Neural crest cell (in vitro differentiated cells): ENCODE data around the gene NTRK2. TPM values are rescaled to one million over a fixed set of nuclear protein-coding genes. Genes with fewer than 3 reads are reported as not detected.

ENCODE experiments used
- DNase-seq: peaks from one replicate; pipeline ENCODE4 v3.0.0; 2021; ENCODE audit warnings: low read depth, mixed read lengths, low spot score
- H3K27ac Mint-ChIP-seq: one replicate; pipeline ENCODE4 v1.8.0; 2021; ENCODE audit warnings: mild to moderate bottlenecking, mixed read lengths; ENCODE audit not compliant: unreplicated experiment
- H3K27me3 Mint-ChIP-seq: 2 replicates; pipeline ENCODE4 v1.8.0; 2021; ENCODE audit warnings: low read depth, mild to moderate bottlenecking, mixed read lengths
- H3K36me3 Mint-ChIP-seq: 2 replicates; pipeline ENCODE4 v1.8.0; 2021; ENCODE audit warnings: low read depth, mild to moderate bottlenecking, mixed read lengths
- H3K4me1 Mint-ChIP-seq: 2 replicates; pipeline ENCODE4 v1.8.0; 2021; ENCODE audit warnings: mixed read lengths
- H3K4me3 Mint-ChIP-seq: one replicate; pipeline ENCODE4 v1.8.0; 2021; ENCODE audit warnings: mild to moderate bottlenecking, mixed read lengths
- H3K9me3 Mint-ChIP-seq: 2 replicates; pipeline ENCODE4 v1.8.0; 2021; ENCODE audit warnings: mixed read lengths
- total RNA-seq: library from RNA; stranded (reverse); gene quantifications from 2 replicates; pipeline ENCODE4 v1.2.1, GENCODE V29; 2021
- TF ChIP-seq, protein P1 (sequence below): fragments of 200-600 bp; sonication (generic); conservative IDR thresholded peaks from 2 replicates; pipeline ENCODE4 v1.5.0; 2021; ENCODE audit warnings: antibody characterized with exemption, mild to moderate bottlenecking

NTRK2 gene
- total RNA-seq, 1 donor from 2014 or later, result 20.6 TPM

DNA sequence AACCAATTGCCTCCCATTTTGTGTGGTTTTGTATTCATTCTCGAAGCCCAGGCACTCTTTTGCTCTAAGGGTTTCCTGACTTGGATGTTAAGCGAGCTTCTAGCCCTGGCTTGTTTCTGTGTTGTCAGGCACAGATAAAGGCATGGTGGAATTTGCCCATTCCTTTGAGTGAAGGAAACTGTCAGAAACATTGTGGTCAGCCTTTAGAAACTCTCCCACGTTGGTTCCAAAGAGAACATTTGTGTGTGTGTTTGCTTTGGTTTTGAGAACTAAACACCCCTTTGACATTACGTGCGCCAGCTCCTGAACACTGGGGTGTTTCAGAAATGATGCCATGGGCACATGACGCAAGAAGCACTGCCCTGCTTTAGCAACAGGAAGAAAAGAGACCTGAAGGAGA, 320.9 kb downstream of the NTRK2 start:
- Mint-ChIP-seq H3K36me3 (no peaks in the 10 kb centered on the region), H3K27me3 (no peaks in the 10 kb centered on the region), H3K4me1 (peaks cover 46% of the 10 kb centered on the region), H3K4me3 (peak overlapping the region; percentile 47), H3K27ac (peak overlapping the region; percentile 91), H3K9me3 (no peaks in the 10 kb centered on the region)
- no peak for DNase-seq
- TF ChIP-seq, protein P1, sequence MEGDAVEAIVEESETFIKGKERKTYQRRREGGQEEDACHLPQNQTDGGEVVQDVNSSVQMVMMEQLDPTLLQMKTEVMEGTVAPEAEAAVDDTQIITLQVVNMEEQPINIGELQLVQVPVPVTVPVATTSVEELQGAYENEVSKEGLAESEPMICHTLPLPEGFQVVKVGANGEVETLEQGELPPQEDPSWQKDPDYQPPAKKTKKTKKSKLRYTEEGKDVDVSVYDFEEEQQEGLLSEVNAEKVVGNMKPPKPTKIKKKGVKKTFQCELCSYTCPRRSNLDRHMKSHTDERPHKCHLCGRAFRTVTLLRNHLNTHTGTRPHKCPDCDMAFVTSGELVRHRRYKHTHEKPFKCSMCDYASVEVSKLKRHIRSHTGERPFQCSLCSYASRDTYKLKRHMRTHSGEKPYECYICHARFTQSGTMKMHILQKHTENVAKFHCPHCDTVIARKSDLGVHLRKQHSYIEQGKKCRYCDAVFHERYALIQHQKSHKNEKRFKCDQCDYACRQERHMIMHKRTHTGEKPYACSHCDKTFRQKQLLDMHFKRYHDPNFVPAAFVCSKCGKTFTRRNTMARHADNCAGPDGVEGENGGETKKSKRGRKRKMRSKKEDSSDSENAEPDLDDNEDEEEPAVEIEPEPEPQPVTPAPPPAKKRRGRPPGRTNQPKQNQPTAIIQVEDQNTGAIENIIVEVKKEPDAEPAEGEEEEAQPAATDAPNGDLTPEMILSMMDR, result no peak

DNA sequence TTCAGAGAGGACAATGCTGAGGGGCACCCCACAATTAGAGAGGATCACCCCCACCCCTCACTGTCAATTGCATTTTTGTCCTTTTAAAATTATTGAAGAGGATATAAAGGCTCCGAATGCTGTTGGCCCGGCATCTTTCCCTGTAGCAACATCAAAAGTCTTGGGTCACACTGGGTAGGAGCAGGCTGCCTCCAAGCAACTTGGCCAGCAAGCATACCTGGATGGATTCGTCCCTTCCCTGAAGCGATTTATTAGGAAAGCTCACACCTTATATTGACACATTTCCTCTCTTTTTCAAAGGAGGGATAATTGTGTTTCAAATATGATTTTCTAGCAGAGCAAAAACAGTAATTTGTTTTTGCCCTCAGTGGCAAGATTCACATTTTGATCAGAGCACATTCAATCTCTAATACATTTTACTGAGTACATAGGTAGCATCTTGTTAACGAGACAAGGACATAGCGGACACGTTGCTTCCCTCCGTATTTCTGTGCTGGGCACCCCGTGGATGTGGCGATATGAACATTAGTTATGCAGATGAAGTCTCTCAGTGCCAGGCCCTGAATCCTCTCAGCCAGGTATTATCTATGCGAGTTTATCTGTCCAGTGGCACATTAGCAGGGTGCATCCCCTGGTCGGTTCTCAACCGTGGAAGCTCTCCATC, 321.5 kb downstream of the NTRK2 start:
- DNase-seq, result no peak
- Mint-ChIP-seq H3K4me3 (peak overlapping the region; percentile 47), H3K27ac (peak overlapping the region; percentile 91), H3K9me3 (no peaks in the 10 kb centered on the region), H3K27me3 (no peaks in the 10 kb centered on the region), H3K4me1 (peaks cover 41% of the 10 kb centered on the region), H3K36me3 (no peaks in the 10 kb centered on the region)
- TF ChIP-seq, protein P1, result no peak

DNA sequence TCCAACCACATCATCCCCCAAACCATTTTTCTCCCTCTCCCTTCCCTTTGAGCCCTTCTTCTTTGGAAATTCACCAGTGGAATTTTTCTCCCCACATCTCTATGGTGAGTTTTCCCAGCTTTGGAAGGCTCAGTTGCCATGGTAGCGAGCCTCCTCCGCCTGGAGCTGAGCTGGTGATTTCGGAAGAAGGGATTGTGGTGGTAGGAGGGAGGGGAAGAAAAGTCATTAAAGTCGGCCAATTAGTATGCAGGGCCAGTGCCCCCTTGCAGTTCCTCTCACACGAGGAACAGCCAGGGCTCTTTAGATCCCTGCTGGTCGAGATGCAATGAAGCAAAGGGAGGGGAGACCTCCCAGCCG, 322.0 kb downstream of the NTRK2 start:
- H3K4me1 Mint-ChIP-seq, result peaks cover 41% of the 10 kb centered on the region
- H3K27me3 Mint-ChIP-seq, result no peaks in the 10 kb centered on the region
- TF ChIP-seq, protein P1, result no peak
- no peaks in the 10 kb centered on the region for H3K9me3 Mint-ChIP-seq
- H3K4me3 Mint-ChIP-seq, result no peak overlapping the region
- peak overlapping the region; percentile 39 for H3K27ac Mint-ChIP-seq
- DNase-seq, result no peak
- no peaks in the 10 kb centered on the region for H3K36me3 Mint-ChIP-seq

DNA sequence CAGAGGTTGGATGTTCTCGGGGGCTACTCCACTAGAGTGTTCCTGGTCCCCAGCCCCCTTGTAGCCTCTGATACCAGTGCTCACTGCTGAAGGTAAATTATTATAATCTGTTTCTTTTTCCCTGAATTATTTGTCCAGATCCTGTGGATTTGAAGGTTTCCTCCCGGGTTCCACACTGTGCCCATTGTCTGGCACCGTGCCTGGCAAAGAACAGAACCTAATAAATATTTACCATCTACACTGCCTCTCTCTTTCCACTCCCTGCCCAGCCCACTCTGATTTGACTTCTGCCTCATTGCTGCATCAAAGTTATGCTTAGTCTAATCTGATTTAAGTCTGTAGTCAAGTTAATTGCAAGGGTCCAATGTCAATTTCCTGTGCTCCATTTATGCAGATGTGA, 322.9 kb downstream of the NTRK2 start:
- H3K4me3 Mint-ChIP-seq, result no peak overlapping the region
- no peaks in the 10 kb centered on the region for H3K9me3 Mint-ChIP-seq
- H3K27ac Mint-ChIP-seq, result no peak overlapping the region
- no peaks in the 10 kb centered on the region for H3K27me3 Mint-ChIP-seq
- TF ChIP-seq, protein P1, result no peak
- DNase-seq, result no peak
- peaks cover 41% of the 10 kb centered on the region for H3K4me1 Mint-ChIP-seq
- H3K36me3 Mint-ChIP-seq, result no peaks in the 10 kb centered on the region

DNA sequence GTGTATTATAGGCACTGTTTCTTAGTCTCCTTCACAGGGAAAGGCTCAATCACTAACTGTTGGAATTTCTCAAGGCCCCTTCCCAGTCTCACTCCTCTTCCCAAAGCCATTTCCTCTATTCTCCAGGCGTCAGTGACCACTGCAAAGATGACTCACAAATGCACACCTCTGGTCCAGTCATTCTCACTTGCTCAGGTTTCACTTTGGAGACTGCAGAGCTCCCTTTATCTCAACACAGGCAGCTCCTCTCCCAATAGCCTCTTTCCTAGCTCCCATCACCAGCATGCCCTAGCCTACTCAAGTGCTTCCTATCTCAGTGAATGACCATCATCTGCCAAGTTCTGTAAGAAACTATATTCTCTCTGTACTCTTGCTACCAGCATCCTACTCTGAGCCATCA, 323.6 kb downstream of the NTRK2 start:
- Mint-ChIP-seq H3K4me1 (peaks cover 41% of the 10 kb centered on the region), H3K4me3 (no peak overlapping the region), H3K36me3 (no peaks in the 10 kb centered on the region), H3K27me3 (no peaks in the 10 kb centered on the region), H3K27ac (peak overlapping the region; percentile 44), H3K9me3 (no peaks in the 10 kb centered on the region)
- TF ChIP-seq, protein P1, result no peak
- DNase-seq, result no peak
